GM18526 (cell line): Measurements from ENCODE around the gene AP3S2.
A peak's percentile ranks its signal among the peaks of the same experiment; 100 is the strongest.

Source experiments
- POLR2A ChIP-seq: IDR thresholded peaks from 3 replicates; pipeline ENCODE4 v1.6.1; 2011; ENCODE audit not compliant: insufficient read length; ENCODE audit errors: extremely low read depth

AP3S2 gene

DNA sequence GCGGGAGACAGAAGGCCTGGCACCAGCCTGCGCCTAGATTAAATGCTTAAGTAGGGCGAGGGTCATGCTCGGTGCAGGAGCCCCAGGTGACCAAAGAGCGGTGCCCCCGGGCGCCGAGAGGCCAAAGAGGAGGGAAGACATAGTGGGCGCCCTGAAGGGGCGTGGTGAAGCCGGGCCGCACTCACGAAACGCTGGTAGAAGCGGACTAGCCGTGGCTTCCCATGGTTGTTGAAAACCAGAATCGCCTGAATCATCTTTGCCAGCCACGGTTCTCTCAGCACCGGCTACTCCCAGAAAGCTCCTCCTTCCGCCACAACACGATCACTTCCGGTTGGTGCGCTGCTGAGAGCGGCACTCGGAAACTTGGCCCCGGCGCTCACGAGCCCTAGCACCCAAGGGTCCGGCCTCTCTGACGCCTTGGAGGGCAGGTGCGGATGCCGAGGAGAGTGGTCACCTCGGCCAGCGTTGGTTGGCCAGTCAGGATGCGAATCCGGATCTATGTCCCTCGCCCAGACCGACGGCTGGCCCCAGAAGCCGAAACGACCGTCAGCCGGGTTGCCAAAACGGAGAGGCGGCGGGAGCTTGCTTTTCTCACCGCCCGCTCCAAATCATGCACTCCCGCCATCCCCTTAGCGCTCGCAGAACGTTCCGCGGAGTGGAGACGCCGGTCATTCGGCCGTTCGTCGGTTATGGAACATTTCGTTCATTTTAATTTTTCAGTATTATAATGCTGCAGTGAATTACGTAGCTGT, at the start of gene AP3S2:
TSS of gene AP3S2 (minus strand) at position 299 of the 752 bp plus-strand sequence. CDS start at position 254, 45 bp downstream.
- TF ChIP-seq POLR2A = peak; percentile 75

DNA sequence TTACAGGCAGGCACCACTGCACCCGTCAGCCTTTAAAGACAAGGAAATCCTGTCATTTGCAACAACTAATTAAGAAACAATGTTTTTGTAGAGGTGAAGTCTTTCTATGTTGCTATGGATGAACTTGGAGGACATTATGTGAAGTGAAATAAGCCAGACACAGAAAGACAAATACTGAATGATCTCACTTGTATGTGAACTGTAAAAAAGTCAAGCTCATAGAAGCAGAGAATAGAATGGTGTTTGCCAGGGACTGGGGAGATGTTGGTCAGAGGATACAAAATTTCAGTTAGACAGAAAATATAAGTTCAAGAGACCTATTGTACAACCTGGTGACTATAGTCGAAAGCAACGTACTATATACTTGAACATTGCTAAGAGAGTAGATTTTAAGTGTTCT, 46.1 kb upstream of the AP3S2 start:
- no peak for TF ChIP-seq POLR2A

DNA sequence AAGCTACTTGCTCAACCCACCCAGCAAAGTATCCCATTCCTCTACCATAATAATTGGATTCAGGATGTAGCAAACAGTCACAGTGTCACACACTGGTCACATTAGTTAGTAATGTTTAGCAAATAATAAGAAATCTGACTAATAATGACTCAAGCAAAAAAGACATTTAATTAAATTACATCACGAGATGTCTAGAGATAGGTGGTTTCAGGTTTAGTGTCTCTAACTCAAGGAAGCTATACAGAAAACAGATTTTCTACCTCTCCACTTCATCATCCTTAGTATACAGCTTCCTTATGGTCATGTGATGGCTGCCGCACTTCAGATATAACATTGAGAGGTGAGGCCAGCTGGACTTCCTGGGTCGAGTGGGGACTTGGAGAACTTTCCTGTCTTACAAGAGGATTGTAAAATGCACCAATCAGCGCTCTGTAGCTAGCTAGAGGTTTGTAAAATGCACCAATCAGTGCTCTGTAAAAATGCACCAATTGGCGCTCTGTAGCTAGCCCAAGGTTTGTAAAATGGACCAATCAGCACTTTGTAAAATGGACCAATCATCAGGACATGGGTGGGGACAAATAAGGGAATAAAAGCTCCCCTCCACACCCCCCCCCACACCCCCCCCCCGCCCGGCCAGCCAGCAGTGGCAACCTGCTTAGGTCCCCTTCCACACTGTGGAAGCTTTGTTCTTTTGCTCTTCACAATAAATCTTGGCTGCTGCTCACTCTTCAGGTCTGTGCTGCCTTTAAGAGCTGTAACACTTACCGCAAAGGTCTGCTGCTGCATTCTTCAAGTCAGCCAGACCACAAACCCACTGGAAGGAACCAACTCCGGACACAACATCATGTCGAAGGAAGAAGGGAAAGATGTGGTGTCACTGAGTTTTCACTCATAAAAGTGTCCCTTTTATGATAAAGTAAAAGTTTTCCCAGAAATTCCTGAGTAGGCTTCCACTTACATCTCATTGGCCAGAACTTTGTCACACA, 43.9 kb upstream of the AP3S2 start:
- no peak for TF ChIP-seq POLR2A

GRCh38 chr15:89936786-89937265, 43.0 kb upstream of the AP3S2 start:
- TF ChIP-seq POLR2A = no peak

DNA sequence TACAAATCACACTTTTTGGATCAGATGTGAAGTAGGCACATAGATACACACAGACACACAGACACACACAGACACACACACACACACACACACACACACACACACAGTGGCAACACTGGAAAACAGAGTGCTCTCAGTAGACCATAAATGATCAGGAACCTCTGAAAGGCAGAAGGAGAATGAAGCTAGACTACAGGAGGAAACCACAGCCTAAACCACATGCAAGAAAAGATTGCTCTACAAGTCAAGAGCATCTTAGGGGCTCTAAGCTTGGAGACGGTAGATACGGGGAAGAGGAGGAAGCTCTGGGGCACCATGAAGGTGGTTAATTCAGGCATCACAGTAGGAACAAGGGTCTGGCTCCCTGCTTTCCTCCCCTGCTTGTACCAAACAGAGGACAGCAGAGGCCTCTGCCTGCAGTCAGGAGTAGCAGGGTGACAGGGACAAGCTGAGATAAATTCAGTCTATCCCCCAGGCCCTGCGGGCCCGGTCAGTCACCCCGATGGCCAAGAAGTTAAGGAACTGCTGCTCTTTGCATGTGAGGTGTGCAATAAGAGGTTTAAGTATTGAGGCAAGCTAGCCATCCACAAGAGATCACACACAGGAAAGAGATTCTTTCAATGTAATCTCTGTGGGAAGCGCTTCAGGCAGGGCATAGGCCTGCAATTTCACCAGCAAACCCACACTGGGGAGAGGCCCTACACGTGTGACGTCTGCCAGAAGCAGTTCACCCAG, 42.4 kb upstream of the AP3S2 start:
- no peak for TF ChIP-seq POLR2A

- no peak for TF ChIP-seq POLR2A
Observed at GRCh38 chr15:89932880-89933279, 39.1 kb upstream of the AP3S2 start.

DNA sequence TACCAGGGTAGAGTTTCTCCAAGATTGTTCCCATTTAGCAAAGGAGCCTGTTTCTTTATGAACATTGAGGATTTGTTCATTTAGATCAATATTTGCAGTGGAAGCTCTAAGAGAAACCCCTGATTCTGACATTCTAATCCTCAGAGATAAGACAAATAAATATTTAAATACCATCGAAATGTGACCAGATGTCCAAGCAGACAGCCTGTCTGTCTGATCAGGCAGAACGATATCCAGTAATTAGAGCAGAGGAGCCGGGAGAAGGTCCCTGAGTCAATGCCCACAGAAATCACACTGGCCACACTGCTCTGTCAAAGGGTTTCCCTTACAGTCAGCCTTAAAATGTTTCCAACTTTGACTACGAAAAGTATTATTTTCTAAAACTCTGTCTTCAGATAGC, 34.6 kb upstream of the AP3S2 start:
- no peak for TF ChIP-seq POLR2A

GRCh38 chr15:89926158-89926557, 32.4 kb upstream of the AP3S2 start:
- TF ChIP-seq POLR2A = no peak

- no peak for TF ChIP-seq POLR2A
Observed at GRCh38 chr15:89917442-89918101, 23.8 kb upstream of the AP3S2 start.

DNA sequence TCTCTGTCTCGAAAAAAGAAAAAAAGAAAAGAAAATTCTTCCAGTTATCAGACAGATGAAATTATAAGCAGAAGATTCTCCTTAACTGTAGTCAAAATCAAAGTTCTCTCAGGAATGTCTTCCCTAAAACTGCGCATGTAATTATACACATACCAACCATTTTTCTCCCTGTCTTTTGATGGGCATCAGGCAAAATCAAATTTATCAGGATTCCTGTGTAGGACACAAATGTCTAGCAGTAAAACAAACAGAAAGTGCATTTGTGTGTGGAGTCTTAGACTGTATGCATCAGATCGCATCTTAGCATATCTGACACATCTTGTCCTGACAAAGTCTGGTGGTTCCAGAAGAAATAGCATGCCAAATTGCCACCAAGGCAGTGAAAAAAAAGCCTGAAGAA, 22.9 kb upstream of the AP3S2 start:
- no peak for TF ChIP-seq POLR2A

DNA sequence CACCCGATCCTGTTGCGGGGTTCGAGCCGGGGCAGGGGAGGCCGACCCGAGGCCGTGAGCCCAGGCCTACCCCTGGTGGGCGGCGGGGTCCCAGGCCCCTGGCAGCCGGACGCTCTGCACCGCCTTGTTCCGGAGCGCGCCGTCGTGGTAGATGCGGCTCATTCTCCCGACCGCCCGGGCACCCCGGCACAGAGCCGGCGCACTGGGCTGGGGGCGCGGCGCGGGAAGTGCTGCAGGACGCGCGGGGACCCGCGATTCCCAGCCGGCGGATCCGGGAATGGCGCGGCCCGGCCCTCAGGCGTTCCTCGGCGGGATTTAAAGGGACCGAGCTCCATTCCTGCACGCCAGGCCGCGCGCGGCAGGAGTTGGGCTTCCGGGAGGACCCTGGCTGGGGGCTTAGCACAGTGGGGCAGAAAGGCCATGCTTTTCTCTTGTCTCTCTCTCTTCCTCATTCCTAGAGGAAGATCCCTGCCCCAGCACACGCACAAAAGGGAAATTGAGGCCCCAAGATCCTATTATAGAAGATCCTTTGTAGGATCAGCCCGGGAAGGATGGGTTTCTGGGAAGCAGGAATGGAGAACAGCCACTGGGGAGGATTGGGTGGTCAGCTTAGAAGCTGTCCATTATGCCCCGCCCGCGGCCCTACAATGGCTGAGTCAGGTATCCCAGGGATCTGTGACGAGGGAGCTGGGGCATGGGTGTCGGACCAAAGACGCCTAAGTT, 19.0 kb upstream of the AP3S2 start, which contains the start of gene ARPIN:
TSS of gene ARPIN (minus strand) at position 279 of the 723 bp plus-strand sequence. CDS start at position 162, 117 bp downstream.
- no peak for TF ChIP-seq POLR2A

GRCh38 chr15:89912145-89912673, 18.4 kb upstream of the AP3S2 start:
- no peak for TF ChIP-seq POLR2A

DNA sequence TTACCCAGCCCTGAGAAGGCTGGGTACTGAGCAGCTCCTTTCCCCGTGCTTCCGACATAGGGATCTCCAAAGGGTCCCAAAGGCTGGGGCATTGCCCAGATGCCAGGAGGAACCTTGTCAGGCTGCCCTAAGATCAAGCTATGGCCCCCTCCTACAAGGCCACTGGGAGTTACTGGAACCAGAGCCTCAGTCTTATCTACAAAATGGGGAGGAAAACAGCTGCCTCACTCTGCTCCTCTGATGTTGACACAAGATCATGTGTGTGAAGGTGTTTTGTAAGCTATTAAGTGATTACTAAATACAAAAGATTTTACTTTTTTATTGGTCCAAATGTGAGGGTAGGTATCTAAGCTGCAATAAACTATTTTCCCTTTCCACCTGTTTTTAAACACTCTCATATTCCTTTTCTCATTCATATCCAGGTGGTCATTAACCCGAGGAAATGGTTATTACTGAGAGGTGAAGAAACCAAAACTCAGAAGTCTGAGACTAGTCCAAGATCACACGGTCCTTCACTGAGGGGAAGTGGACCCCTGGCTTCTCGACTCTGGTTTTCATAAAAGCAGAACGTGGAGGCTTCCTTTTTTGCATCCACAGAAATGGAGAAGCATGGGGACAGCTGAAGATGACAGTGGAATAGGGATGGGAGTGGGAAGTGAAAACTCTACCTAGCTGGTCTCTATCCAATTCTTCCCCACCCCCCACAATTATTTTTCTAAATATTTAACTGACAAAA, 17.3 kb upstream of the AP3S2 start:
- TF ChIP-seq POLR2A = no peak
